ENCODE measurements around the gene DRG2.

Gene DRG2

DNA sequence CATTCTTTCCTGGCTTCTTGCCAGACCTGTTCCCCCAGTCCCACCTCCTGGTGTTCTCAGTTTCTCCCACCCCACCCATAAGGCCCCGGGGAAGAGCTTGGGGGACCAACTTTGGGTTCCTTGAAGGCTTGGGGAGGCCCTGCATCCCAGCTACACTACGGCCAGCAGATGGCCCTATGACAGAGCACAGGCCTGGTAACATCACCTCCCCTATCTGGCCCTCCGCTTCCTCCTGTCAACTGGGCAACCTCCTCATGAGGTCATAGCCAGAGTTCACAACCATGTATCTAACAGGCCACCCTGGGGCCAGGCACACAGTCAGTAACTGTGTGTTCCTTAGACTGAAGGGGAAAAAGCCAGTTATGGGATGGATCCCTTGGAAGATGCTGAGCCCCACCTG is 52.2 kb downstream of the DRG2 start:
- FAIRE-seq, result no peak
- DNase-seq (ENCODE audit: extremely low spot score, insufficient read length, low read depth), result no peak

DNA sequence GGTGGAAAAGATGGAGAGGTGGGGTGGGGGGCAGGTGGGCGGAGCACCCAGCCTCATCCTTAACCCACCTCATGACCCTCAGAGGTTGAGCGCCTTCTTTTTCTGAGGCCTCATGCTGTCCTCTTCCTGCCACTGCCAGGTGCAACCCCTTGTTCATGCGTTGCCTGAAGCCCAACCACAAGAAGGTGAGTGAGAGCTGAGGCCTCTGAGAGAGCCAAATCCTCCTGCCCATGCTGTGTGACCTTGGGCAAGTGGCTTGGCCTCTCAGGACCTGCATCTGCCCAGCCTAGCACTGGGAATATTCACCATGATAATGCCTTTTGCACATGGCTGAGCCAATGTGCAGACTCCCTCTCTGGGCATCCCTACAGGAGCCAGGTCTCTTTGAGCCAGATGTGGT is 52.9 kb downstream of the DRG2 start:
- no peak for DNase-seq (ENCODE audit: extremely low spot score, insufficient read length, low read depth)
- no peak for FAIRE-seq

DNA sequence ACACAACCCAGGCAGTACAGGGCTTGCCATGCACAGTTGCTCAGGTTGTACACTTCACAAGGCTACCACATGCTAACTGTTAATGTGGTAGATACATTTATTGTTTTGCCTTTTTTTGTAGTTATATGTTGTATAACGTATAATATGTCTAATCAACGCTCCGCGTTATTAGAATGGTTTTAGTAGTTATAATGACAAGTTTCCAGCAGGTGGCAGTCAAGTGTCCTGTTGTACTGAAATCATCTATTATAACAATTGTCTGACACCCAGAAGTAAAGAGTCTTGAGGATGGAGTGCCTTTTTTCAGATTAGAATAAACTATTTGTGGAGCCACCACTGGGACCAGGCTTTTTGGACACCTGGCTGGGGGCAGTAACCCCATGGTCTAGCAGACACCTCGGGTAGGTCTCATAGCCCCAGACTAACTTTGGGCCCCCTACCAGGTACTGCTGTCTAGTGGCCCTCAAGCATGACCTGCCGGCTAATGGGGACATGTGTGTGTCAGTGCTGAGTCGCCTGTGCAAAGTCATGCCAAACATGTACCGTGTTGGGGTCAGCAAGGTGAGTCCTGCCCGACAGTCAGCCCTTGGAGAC is 53.6 kb downstream of the DRG2 start:
- DNase-seq (ENCODE audit: extremely low spot score, insufficient read length, low read depth) (peak; percentile 28), FAIRE-seq (peak; percentile 82)

DNA sequence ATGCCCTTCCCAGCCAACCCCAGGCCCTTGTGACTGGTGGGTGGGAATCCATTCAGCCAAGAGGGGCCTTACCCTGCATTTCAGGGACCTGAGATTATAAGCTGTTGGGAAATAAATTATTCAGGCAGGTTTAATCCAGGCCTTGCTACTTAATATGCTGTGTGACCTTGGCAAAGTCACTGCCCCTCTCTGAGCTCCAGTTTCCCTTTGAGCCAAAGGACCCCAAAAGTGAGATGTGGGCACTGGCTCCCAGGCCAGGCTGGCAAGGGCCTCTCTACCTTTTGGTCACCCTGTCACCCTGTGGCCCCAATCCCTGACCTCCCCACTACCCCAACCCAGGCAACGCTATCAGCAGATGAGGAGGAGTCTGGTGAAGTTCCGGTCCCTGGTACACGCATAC is 54.7 kb downstream of the DRG2 start:
- DNase-seq (ENCODE audit: extremely low spot score, insufficient read length, low read depth) (no peak), FAIRE-seq (no peak)

DNA sequence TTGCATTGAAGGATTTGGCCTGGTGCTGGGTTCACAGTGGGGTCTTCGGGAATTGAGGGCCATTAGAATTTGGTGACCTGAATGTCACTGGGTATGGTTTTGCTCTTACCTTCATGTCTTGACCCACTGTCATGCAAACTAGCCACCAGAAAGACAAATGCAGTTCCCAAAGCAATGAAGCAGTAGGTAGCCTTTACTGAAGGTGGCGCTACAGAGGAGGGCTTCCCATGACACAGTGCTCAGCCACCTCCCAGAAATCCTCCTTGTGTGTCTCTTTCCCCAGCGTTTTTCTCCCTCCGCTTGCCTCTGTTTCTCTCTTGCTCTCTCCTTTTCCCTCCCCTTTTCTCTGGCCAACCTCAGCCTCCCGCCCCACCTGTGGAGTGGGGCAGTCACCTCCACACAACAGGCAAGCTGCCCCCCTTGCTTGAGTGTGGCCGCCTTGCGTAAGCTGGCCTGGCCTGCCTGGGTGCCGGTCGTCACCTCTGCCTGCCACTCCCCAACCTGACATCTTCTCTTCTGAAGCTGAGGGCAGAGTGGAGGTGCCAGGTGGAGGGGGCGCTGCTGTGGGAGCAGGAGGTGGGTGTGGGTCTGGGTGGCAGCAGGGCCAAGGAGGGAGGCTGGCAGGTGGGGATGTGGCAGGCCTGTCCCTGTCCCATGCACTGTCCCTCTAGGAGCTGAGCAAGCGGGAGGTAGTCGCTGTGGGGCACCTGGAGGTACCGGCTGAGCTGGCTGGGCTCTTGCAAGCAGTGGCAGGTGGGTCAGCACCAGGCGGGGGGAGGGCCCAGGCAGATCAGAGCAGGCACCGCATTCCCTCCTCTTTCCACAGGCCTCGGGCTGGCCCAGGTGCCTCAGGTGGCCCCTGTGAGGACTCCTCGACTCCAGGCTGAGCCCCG is 55.5 kb downstream of the DRG2 start:
- DNase-seq (ENCODE audit: extremely low spot score, insufficient read length, low read depth) (no peak), FAIRE-seq (no peak)

DNA sequence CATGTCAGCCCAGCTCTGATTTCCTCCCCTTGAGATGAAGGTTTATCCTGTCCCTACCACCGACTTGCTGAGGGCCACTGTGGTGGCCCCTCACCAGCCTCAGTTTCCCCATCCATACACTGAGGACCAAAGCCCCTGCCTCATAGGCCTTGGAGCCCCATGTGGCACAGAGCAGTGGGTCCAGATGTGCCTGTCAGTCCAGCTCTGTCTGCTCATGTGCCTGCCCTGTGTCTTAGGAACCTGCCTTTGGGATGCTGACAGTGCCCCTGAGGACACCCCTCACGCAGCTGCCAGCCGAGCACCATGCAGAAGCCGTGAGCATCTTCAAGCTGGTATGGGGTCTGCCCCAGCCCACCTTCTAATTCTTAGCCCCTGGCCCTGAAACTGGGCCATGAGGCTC is 56.5 kb downstream of the DRG2 start:
- DNase-seq (ENCODE audit: extremely low spot score, insufficient read length, low read depth), result no peak

DNA sequence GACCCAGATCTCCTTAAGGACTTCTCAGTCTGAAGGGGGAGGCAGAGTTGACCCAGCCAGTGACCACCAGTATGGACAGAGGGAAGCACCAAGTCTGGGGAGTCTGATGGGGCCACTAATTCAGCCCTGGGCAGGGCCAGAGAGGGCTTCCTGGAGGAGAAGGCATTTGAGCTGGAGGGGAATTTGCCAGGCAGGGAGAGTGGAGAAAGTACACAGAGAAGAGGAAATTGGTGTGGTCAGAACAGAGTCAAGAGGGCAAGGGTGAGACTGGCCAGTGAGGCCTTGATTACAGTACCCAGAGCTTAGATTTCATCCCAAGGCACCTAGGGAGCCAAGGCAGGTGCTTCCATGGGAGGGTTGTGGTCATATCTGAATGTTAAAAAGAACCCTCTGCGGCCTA is 57.1 kb downstream of the DRG2 start:
- FAIRE-seq, result no peak
- DNase-seq (ENCODE audit: extremely low spot score, insufficient read length, low read depth), result no peak

More for the DNA sequence above, 56.5 kb downstream of the DRG2 start:
- no peak for FAIRE-seq

DNA sequence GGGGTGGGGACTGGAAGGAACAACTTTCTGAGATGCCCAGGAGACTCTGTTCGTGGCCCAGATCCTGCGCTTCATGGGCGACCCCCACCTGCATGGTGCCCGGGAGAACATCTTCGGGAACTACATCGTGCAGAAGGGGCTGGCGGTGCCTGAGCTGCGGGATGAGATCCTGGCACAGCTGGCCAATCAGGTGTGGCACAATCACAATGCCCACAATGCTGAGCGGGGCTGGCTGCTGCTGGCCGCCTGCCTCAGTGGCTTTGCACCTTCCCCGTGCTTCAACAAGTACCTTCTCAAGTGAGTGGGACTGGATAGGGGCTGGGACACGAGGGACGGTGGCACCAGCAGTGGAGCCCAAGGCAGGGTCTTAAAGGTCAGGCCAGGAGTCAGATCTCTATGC is 58.1 kb downstream of the DRG2 start:
- DNase-seq (ENCODE audit: extremely low spot score, insufficient read length, low read depth) (no peak), FAIRE-seq (no peak)

DNA sequence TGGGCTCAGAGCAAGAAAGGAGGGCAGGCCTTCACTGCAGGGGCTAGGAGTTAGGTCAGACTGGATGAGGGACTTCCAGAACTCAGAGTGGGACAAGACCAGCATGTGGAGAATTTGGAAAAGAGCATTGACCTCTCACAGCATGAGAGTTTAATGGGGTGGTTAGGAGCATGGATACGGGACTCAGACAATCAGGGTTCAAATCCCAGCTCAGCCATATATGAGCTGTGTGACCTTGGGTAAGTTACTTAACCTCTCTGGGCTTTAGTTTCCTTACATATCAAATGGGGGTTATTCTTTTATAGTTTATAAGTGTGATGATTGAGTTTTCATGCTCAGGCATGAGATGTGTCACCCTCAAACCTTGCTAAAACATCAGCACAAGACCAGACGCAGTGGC is 58.5 kb downstream of the DRG2 start:
- FAIRE-seq, result no peak
- no peak for DNase-seq (ENCODE audit: extremely low spot score, insufficient read length, low read depth)

DNA sequence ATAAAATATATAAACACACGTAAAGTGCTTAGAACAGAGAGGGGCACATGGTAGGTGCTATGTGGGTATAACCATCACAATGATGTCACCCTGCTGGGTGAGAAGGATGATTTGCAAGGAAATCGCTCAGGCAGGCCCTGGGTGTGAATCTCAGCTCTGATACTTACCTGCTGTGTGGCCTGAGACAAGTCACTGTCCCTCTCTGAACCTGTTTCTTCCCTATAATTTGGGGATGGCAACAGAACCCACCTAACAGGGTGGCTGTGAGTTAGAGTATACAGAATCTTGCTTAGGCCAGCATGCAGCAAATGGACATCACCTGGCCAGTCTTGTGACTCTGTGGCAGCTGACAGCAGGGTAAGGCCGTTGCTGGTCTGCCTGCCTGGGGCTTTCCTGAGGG is 59.2 kb downstream of the DRG2 start:
- FAIRE-seq (no peak), DNase-seq (ENCODE audit: extremely low spot score, insufficient read length, low read depth) (no peak)

DNA sequence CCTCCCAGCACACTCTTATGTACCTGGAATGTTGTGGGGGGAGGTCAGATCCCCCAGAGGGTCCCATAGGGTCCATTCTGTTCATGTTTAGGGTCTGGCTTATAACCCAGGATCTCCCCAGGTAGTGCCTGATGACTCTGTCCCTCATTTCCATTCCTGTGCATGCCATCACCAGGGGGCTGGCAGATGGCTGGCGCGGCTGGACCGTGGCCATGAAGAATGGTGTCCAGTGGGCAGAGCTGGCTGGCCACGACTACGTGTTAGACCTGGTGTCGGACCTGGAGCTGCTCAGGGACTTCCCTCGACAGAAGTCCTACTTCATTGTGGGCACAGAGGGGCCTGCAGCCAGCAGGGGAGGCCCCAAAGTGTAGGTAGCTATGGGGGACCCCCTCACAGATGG is 60.8 kb downstream of the DRG2 start:
- no peak for DNase-seq (ENCODE audit: extremely low spot score, insufficient read length, low read depth)
- no peak for FAIRE-seq

DNA sequence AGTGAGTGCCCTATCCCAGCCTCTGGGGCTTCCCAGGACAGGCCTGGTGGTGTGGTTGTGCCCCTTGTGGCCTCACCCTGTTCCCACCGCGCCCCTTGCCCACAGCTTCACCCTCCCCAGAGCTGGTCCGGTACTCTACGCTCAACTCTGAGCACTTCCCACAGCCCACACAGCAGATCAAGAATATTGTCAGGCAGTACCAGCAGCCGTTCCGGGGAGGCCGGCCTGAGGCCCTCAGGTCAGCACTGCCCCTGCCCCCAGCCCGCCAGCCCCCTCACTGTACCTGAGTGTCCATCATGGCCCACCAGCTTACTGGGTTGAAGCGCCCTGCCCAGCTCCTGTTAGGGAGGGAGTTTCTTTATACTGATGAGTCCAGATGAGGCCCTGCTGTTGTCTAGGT is 63.5 kb downstream of the DRG2 start:
- FAIRE-seq (no peak), DNase-seq (ENCODE audit: extremely low spot score, insufficient read length, low read depth) (no peak)

DNA sequence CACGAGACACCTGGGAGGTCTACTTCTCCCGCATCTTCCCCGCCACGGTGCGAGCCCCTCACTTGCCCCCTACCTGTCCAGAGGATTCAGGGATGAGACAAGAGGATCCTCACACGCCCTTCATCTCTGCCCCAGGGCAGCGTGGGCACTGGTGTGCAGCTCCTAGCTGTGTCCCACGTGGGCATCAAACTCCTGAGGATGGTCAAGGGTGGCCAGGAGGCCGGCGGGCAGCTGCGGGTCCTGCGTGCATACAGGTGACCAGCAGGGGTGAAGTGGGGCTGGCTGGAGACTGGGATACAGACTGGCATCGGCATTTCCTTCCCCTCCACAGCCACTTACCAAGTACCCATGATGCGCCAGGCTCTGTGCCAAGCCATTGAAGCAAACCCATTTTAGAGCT is 67.4 kb downstream of the DRG2 start:
- FAIRE-seq, result no peak
- DNase-seq (ENCODE audit: extremely low spot score, insufficient read length, low read depth), result no peak

DNA sequence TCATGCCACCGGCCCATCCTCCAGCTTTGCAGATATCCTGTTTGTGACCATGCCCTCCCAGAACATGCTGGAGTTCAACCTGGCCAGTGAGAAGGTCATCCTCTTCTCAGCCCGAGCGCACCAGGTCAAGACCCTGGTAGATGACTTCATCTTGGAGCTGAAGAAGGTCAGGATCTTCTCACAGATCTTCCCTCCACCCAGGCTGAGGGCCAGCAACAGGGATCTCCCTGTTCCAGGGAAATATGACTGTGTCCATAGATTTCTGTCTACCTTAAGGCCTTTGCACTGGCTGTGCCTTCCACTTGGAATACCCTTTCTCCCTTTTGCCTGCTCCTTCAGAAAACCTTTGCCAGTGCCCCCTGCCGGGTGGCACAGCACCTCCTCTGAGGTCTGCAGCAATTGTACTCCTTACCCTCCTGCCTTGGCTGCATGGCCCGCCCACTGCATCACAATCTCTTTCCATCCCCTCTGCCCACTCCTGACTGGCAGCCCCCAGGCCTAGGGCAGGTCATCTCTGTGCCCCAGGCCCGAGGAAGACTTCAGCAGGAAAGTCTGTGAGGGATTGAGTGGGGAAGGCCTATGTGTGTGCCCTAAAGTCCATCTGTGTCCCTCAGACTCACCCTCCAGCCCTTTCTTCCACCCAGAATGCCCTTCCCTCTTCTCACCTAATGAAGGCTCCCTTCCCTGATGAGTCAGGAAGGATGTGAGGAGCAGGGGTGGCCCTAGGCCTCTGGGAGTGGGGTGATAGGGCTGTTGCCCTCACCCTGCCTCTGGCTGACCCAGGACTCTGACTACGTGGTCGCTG is 68.6 kb downstream of the DRG2 start:
- FAIRE-seq (no peak), DNase-seq (ENCODE audit: extremely low spot score, insufficient read length, low read depth) (no peak)

DNA sequence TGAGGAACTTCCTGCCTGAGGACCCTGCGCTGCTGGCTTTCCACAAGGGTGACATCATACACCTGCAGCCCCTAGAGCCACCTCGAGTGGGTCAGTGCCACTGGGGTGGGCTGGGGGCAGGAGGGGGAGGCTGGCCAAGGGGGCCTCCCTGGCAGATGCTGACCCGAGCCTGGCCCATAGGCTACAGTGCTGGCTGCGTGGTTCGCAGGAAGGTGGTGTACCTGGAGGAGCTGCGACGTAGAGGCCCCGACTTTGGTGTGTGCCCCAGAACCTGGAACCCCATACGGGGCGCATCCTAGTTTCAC is 69.2 kb downstream of the DRG2 start:
- DNase-seq (ENCODE audit: extremely low spot score, insufficient read length, low read depth) (no peak), FAIRE-seq (no peak)
